ENCODE measurements around the gene CUL3. TPM values are rescaled to one million over a fixed set of nuclear protein-coding genes. Genes with fewer than 3 reads are reported as not detected.

Gene CUL3
- total RNA-seq, 1 experiment from 2014 or later = 114 TPM

- H4K8ac ChIP-seq (replicated peaks; ENCODE audit: insufficient read length, low read depth, low read length) = no peak overlapping the region
- no peak overlapping the region for H3K14ac ChIP-seq (ENCODE audit: insufficient read depth, low read length)
- TF ChIP-seq, protein P1, sequence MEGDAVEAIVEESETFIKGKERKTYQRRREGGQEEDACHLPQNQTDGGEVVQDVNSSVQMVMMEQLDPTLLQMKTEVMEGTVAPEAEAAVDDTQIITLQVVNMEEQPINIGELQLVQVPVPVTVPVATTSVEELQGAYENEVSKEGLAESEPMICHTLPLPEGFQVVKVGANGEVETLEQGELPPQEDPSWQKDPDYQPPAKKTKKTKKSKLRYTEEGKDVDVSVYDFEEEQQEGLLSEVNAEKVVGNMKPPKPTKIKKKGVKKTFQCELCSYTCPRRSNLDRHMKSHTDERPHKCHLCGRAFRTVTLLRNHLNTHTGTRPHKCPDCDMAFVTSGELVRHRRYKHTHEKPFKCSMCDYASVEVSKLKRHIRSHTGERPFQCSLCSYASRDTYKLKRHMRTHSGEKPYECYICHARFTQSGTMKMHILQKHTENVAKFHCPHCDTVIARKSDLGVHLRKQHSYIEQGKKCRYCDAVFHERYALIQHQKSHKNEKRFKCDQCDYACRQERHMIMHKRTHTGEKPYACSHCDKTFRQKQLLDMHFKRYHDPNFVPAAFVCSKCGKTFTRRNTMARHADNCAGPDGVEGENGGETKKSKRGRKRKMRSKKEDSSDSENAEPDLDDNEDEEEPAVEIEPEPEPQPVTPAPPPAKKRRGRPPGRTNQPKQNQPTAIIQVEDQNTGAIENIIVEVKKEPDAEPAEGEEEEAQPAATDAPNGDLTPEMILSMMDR (conservative IDR thresholded peaks at IDR 0.05) = no peak
- no peak overlapping the region for H2AFZ ChIP-seq (ENCODE audit: low read length)
- H3K4me1 Mint-ChIP-seq = no peaks in the 10 kb centered on the region
- H3K4me2 ChIP-seq (ENCODE audit: insufficient read depth, insufficient read length, low read length) = no peak overlapping the region
- H3K4me1 ChIP-seq (ENCODE audit: insufficient read depth, low read length) = no peaks in the 10 kb centered on the region
- H2BK12ac ChIP-seq (ENCODE audit: insufficient read length, low read depth, low read length) = no peak overlapping the region
- H3K27ac ChIP-seq (ENCODE audit: insufficient read length, low read depth, low read length) = no peak overlapping the region
- H3K9ac ChIP-seq (ENCODE audit: extremely low read depth, insufficient read length, low read length) = no peak overlapping the region
- no peak overlapping the region for H2BK15ac ChIP-seq (ENCODE audit: low read depth, low read length)
- WGBS (ENCODE audit: extremely low coverage, insufficient read length, low lambda C conversion rate) = no CpG with 5 or more reads among the region's 1 CpG
- no peak overlapping the region for H2BK20ac ChIP-seq (ENCODE audit: low read depth, low read length, poor library complexity, severe bottlenecking)
- H3T11ph ChIP-seq (ENCODE audit: low read length) = no peak overlapping the region
- H2BK120ac ChIP-seq (ENCODE audit: low read depth, low read length, poor library complexity, severe bottlenecking) = no peak overlapping the region
- no peak overlapping the region for H3K4me3 Mint-ChIP-seq
- no peak overlapping the region for H2AK5ac ChIP-seq (ENCODE audit: insufficient read length, low read length)
- H3K18ac ChIP-seq (ENCODE audit: insufficient read length, low read depth, low read length) = no peak overlapping the region
- H3K9me3 Mint-ChIP-seq = no peaks in the 10 kb centered on the region
- H3K27ac Mint-ChIP-seq = no peak overlapping the region
- no peaks in the 10 kb centered on the region for H3K23me2 ChIP-seq (ENCODE audit: insufficient read length, low read depth, low read length, poor library complexity, severe bottlenecking)
- no peak for DNase-seq
- H3K9me3 ChIP-seq (ENCODE audit: control insufficient read depth, low read depth, low read length) = no peaks in the 10 kb centered on the region
- H4K5ac ChIP-seq (ENCODE audit: insufficient read length, low read depth, low read length) = no peak overlapping the region
- no peak overlapping the region for H4K91ac ChIP-seq (ENCODE audit: insufficient read length, low read depth, low read length)
- peaks cover 15 to 38% (median 36%) of the 10 kb centered on the region in 3 experiments; a peak in 6 of 7 replicates for H3K36me3 Mint-ChIP-seq (ENCODE audit: insufficient read depth in 1 of 3, low read depth in 3 of 3)
- H3K56ac ChIP-seq (ENCODE audit: insufficient read length, low read depth, low read length) = no peak overlapping the region
- no peaks in the 10 kb centered on the region for H3K79me2 ChIP-seq (ENCODE audit: insufficient read depth, low read length)
- no peaks in the 10 kb centered on the region for H3K27me3 ChIP-seq (ENCODE audit: insufficient read depth, low read length)
- H3K79me1 ChIP-seq (ENCODE audit: insufficient read depth, low read depth, low read length, poor library complexity, severe bottlenecking) = no peaks in the 10 kb centered on the region
- H4K20me1 ChIP-seq (ENCODE audit: control insufficient read depth, insufficient read depth, insufficient read length) = no peaks in the 10 kb centered on the region
- no peaks in the 10 kb centered on the region for H3K27me3 Mint-ChIP-seq (ENCODE audit: low read depth)
- H2BK5ac ChIP-seq (ENCODE audit: insufficient read length, low read length) = no peak overlapping the region
- no peak overlapping the region for H3K23ac ChIP-seq (ENCODE audit: insufficient read length, low read depth, low read length)
- H3K4ac ChIP-seq (ENCODE audit: low read depth, low read length) = no peak overlapping the region
Observed at GRCh38 chr2:224507789-224508188, 77.4 kb downstream of the CUL3 start.

Data from H9 (cell line).